HUDEP-2 (cell line): Measurements from ENCODE around the gene MICAL3.
"Not testable (repeated sequence)": the region's sequence is repeated elsewhere in the genome, so short reads cannot be mapped to it uniquely, and the experiment has no call there.

Experiments
- DNase-seq, 76 experiments: peaks; one replicate each; lab custom pipeline; 2025; ENCODE audit not compliant: unreplicated experiment in 76 of 76; lab: John Stamatoyannopoulos, UW

MICAL3 gene

GRCh38 chr22:18059473-18059872 is 35.1 kb upstream of the MICAL3 start:
- DNase-seq, result no peak

- DNase-seq, result no peak
These were observed 34.7 kb upstream of the MICAL3 start for GRCh38 chr22:18059094-18059417.

GRCh38 chr22:18058371-18059093 is 34.2 kb upstream of the MICAL3 start:
- DNase-seq, result no peak

- peak in 2 of 76 experiments; percentile 5 to 27 for DNase-seq
These were observed 33.3 kb upstream of the MICAL3 start for GRCh38 chr22:18057568-18058209.

DNA sequence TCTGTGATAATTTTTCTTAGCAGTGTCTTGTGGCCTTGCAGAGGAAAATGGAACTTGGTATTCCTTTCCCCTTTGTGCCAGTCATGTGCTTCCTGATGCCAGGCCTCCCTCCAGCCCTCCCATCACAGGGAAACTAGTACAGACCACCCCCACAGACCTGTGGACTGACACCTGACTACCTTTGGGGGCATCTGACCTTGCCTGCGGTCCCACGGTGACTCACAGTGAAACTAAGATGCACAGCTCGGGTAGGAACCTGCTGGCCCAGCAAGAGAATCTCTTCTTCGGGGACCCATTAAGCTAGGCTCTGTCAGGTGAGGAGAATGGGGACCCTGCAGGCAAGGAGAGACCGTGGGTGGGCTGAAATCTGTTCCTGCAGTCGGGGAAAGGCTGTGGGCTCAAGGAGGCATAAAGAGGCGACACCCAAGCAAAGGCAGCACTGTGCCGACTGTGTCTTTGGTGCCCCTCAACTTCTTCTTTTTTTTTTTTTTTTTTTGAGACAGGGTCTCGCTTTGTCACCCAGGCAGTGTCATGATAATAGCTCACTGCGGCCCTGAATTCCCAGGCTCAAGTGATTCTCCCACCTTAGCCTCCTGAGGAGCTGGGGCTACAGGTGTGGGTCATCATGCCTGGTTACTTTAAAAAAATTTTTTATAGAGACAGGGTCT is 32.6 kb upstream of the MICAL3 start:
- no peak for DNase-seq

DNA sequence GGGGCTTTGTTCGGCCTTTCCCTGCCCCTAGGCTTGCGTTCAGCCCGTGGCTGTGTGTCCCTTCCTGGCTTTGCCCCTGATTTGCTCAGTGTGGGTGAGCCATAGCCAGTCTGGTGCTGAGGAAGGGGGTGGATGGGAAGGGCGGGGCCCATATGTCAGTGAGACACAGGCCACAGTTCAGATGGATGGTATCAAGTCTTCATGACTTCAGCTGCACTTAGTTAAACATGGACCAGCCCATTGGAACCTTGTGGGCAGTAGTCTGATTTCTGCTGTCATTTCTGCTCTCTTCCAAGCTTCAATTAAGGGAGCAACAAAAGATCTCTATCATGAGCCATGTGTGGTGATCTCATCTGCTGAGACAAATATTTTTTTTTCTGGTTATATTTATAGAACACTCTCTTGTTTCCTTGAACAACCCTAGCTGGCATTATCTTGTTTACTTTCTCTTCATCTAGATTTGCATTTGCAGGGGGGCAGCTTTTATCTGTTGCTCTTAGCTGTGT is 31.9 kb upstream of the MICAL3 start:
- DNase-seq, result peak in 26 of 76 experiments; percentile 3 to 36 (median 14)

DNA sequence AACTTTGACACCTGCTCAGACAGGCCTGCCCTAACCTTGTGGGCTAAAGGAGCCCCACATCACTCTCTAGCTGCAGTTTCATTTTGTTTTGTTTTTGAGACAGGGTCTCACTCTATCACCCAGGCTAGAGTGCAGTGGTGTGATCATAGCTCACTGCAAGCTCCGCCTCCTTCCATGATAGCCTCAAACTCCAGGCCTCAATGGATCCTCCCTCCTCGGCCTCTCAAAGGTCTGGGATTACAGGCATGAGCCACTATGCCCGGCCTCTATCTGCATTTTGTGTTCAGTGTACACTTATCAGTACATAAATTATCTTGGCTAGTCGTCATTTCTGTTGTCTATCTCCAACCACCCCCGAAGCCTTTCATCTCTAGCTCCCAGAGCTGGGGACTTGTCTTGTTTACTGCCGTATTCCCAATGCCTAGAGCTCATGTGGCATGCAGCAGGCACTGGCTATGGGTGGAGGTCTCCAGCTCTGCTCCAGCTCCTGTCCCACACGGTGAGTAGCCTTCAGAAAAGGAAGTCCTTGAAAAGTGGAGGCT is 31.3 kb upstream of the MICAL3 start:
- DNase-seq, result peak in 1 of 76 experiments; percentile 23

GRCh38 chr22:18053216-18053946 is 29.0 kb upstream of the MICAL3 start:
- not testable (repeated sequence) for DNase-seq

- DNase-seq, result not testable (repeated sequence)
These were observed 26.8 kb upstream of the MICAL3 start for GRCh38 chr22:18051113-18051512.

- no peak for DNase-seq
These were observed 25.7 kb upstream of the MICAL3 start for GRCh38 chr22:18050065-18050464.

GRCh38 chr22:18048441-18048898 is 24.1 kb upstream of the MICAL3 start:
- DNase-seq, result no peak

- no peak for DNase-seq
These were observed 23.7 kb upstream of the MICAL3 start for GRCh38 chr22:18048041-18048440.

GRCh38 chr22:18045794-18046193 is 21.4 kb upstream of the MICAL3 start:
- DNase-seq, result no peak

GRCh38 chr22:18044548-18045271 is 20.3 kb upstream of the MICAL3 start:
- no peak for DNase-seq

GRCh38 chr22:18042685-18043084 is 18.3 kb upstream of the MICAL3 start:
- no peak for DNase-seq

GRCh38 chr22:18040898-18041297 is 16.5 kb upstream of the MICAL3 start:
- DNase-seq, result not testable (repeated sequence)

- no peak for DNase-seq
These were observed 11.4 kb upstream of the MICAL3 start for GRCh38 chr22:18035751-18036150.

DNA sequence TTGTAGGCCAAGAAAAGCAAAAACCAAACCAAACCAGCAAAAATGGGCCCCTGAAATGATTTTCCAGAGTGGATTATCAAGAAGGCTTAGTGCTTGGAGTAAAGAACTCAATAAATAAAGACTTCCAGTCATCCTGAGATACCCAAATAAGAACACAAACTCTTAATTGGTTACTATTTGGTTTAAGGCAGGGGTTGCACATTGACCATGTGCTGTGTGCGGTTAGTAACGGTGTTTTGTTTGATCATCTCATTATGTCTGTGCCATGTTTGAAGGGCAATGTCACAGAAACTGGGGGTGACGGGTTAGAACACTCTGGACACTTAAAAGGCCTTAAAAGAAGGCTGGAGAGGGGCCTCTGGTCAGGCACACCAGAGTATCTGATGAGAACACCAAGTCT is 9.7 kb upstream of the MICAL3 start:
- no peak for DNase-seq

DNA sequence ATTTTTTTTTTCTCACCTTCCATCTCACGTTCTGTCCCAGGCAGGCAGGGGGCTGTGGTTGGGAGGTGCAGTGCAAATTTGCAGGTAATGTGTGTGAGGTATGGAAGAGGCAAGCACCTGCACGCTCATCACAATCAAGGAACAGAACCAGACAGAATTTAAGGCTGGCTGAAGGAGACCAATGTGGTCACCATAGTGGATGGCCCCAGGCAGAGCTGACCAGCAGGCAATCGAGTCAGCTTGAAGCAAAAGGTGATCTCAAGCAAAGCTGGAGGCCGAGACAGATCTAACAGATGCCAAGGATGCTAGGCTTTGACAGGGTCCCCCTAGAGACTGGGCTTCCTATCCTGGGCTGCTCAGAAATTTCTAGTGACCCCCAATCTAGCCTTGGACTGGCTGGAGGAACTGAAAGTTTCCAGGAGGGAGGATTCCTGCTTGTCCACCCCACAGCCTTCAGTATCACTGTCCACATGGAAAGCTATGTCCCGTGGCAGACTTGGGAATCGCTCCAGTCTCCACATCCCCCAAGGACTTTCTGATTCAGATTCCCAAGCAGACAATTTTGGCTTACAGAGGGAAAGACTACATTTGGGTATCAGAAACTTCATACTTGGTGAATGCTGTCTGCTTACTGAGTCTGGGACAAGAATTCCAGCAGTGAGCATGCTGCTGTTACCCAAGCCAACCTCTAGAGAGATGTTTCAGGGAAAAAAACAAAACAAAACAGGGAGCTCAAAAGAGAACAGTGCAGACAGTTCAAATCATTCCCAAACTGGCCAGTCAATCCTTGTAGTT is 9.0 kb upstream of the MICAL3 start:
- DNase-seq, result no peak
